Body of pancreas (tissue), 4 donors: ENCODE results near the gene RCAN2. TPM values are rescaled to one million over a fixed set of nuclear protein-coding genes. Genes with fewer than 3 reads are reported as not detected.

Experiments used
- ATAC-seq: fragments of 150-250 bp; one replicate; pipeline ENCODE4 v1.9.1; 2016
- DNase-seq, 4 donors: peaks; one replicate each; pipeline ENCODE4 v3.0.0-alpha.2; 2019
- H3K27ac ChIP-seq, 4 donors: fragments of 200-600 bp; sonication (generic); 1 replicate in 3 of 4; 2 replicates in 1 of 4; pipeline versions ENCODE4 v1.5.1 to v1.6.1; 2016 to 2019; ENCODE audit warnings: mild to moderate bottlenecking in 1 of 4, mixed read lengths in 1 of 4, moderate library complexity in 1 of 4
- H3K27me3 ChIP-seq, 2 donors: fragments of 200-600 bp; sonication (generic); one replicate each; pipeline ENCODE4 v1.6.0; 2016; ENCODE audit warnings: mild to moderate bottlenecking in 1 of 2
- H3K36me3 ChIP-seq, 2 donors: fragments of 200-600 bp; sonication (generic); replicated peaks in 1 of 2; 2 replicates each; pipeline ENCODE4 v1.5.1; 2016; ENCODE audit warnings: low read depth in 2 of 2; ENCODE audit not compliant: insufficient read depth in 1 of 2
- H3K4me1 ChIP-seq: fragments of 200-600 bp; sonication (generic); one replicate; pipeline ENCODE4 v1.6.0; 2016
- H3K4me3 ChIP-seq, 2 donors: fragments of 200-600 bp; sonication (generic); 1 replicate in 1 of 2; 2 replicates in 1 of 2; pipeline ENCODE4 v1.5.1; 2016 to 2019
- H3K9me3 ChIP-seq, 3 donors: fragments of 200-600 bp; sonication (generic); 1 replicate in 2 of 3; 2 replicates in 1 of 3; pipeline ENCODE4 v1.5.1; 2016
- POLR2A ChIP-seq, 3 donors: fragments of 450-650 bp; IDR thresholded peaks; one replicate each; pipeline ENCODE4 v1.6.1; 2016; ENCODE audit warnings: antibody characterized with exemption in 3 of 3, mild to moderate bottlenecking in 2 of 3
- WGBS, 2 donors: methylation state at CpG; one replicate each; pipeline ENCODE4 v1.1.5; 2017; 5-methylcytosine and 5-hydroxymethylcytosine counted together
- intact Hi-C: fragments of 100-400 bp; cut with DNase I; formaldehyde crosslinking; loops from one replicate; pipeline ENCODE4 v1.15.1; 2023
- total RNA-seq, 2 donors: library from RNA; depleted of rRNA; stranded (reverse); fragments of >200 nt; gene quantifications; one replicate each; pipeline ENCODE4 v1.1.0, GENCODE V29; 2016
- TF ChIP-seq, protein P1 (sequence below), 7 experiments: fragments of 450-650 bp in 4 of 7; fragments of 200-600 bp in 3 of 7; sonication (generic) in 3 of 7; IDR thresholded peaks; one replicate each; pipeline ENCODE4 v1.5.1; 2016 to 2019; ENCODE audit warnings: antibody characterized with exemption in 7 of 7

The RCAN2 gene
- total RNA-seq, 2 donors from 2014 or later: 5.3 to 6.5 TPM

DNA sequence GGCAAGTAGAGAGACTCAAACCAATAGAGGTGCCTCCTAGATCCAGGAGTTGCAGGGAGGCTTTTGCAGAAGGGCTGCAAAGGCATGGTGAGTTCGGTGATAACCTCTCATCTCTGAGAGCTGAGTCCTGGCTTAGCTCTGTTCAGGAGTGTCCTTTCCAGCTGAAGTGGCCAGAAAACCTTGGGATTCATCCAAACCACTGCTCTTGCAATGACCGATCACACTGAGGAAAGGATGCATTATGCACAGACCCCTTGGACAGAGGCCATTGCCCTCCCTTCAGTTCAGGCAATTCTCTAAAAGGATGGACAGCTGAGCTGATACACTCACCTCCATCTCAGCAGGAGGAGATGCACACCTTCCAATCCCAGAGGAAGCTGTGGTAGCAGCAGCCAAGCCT, 161.7 kb downstream of the RCAN2 start:
- DNase-seq: peak in 1 of 4 donors; percentile 13
- intact Hi-C loops: no loop called here
- Histone ChIP-seq H3K9me3 (no peaks in the 10 kb centered on the region), H3K4me3 (no peak overlapping the region), H3K27ac (no peak overlapping the region), H3K4me1 (no peaks in the 10 kb centered on the region), H3K36me3 (no peaks in the 10 kb centered on the region), H3K27me3 (no peaks in the 10 kb centered on the region)
- peak; percentile 15 for ATAC-seq
- 40 to 44% methylated on average over 2 of the region's 2 CpGs for WGBS, 2 donors
- TF ChIP-seq POLR2A (IDR thresholded peaks at IDR 0.05): no peak
- TF ChIP-seq, protein P1, sequence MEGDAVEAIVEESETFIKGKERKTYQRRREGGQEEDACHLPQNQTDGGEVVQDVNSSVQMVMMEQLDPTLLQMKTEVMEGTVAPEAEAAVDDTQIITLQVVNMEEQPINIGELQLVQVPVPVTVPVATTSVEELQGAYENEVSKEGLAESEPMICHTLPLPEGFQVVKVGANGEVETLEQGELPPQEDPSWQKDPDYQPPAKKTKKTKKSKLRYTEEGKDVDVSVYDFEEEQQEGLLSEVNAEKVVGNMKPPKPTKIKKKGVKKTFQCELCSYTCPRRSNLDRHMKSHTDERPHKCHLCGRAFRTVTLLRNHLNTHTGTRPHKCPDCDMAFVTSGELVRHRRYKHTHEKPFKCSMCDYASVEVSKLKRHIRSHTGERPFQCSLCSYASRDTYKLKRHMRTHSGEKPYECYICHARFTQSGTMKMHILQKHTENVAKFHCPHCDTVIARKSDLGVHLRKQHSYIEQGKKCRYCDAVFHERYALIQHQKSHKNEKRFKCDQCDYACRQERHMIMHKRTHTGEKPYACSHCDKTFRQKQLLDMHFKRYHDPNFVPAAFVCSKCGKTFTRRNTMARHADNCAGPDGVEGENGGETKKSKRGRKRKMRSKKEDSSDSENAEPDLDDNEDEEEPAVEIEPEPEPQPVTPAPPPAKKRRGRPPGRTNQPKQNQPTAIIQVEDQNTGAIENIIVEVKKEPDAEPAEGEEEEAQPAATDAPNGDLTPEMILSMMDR (IDR thresholded peaks at IDR 0.05): no peak

DNA sequence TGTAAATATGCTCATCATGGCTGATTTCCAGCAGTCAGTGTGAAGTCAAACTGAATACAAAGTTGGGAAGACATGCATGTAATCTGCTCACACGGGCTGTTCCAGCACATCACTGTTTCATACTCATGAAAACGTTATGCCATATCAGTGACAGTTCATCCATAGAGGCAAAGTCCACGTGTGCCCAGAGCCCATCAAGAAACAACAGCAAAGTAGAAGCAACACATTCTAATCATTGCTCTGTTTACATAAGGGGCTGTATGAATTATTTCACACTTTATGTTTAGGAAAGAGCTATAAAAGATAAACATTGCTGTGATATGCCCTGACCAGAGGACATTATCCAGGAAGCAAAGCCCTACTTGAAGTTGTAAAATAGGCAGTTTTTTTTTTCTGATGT, 163.5 kb downstream of the RCAN2 start:
- 20 to 23% methylated on average over 3 of the region's 3 CpGs for WGBS, 2 donors
- intact Hi-C loops: no loop called here

DNA sequence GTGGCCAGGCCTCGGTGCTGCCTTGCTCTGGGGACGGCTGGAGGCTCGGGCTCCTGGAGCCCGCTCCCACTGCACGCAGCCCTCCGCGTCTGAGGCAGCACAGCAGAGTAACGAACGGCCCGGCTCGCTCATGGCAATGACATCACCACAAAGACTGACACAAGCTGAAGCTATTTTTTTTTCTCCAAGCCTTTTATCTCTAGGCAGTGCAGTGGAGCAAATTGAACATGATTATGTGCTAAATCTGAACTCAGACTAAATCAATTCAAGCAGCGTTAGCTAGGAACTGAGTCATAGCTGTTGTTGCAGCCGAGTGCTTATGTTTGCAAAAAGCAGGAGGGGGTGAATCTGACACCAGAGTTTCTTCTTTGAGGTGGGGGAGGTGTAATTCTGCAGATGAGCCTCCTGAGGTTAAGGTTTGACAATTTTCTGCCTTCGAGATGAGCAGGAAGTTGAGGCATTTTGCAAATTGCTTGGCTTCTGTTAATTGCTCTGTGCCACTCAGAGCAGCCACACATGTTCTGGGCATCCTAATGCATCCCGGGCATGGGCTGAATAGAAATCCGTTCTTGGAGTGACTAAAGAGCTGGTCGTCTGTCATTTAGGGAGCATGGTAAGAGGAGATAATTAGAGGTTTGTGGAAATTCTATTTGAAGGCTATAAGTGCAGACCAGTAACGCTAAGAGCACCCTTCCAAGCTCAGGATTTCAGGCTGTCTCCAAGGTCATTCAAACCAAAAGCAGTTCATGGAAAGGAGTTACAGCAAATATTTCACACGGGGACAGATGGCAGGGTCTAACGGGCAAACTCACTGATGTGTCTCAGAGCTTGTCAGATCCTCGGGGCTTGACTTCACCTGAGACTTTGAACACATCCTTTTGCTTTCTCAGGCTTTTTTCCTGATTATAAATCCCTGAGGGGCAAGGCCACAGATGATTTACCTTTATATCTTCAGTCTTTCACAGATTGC, 165.4 kb downstream of the RCAN2 start:
- intact Hi-C loops: no loop called here
- Histone ChIP-seq H3K4me3 (no peak overlapping the region), H3K27me3 (no peaks in the 10 kb centered on the region), H3K27ac (no peak overlapping the region), H3K9me3 (no peaks in the 10 kb centered on the region), H3K4me1 (no peaks in the 10 kb centered on the region), H3K36me3 (no peaks in the 10 kb centered on the region)
- DNase-seq (no peak), ATAC-seq (no peak)
- TF ChIP-seq, protein P1 (IDR thresholded peaks at IDR 0.05): no peak
- no peak for TF ChIP-seq POLR2A (IDR thresholded peaks at IDR 0.05)
- 83 to 87% methylated on average over 21 of the region's 21 CpGs for WGBS, 2 donors

More for the DNA sequence above, 163.5 kb downstream of the RCAN2 start:
- Histone ChIP-seq H3K9me3 (no peaks in the 10 kb centered on the region), H3K27ac (no peak overlapping the region), H3K36me3 (no peaks in the 10 kb centered on the region), H3K4me1 (no peaks in the 10 kb centered on the region), H3K27me3 (no peaks in the 10 kb centered on the region), H3K4me3 (no peak overlapping the region)
- ATAC-seq (no peak), DNase-seq (no peak)
- TF ChIP-seq POLR2A (IDR thresholded peaks at IDR 0.05): no peak
- TF ChIP-seq, protein P1 (IDR thresholded peaks at IDR 0.05): no peak

DNA sequence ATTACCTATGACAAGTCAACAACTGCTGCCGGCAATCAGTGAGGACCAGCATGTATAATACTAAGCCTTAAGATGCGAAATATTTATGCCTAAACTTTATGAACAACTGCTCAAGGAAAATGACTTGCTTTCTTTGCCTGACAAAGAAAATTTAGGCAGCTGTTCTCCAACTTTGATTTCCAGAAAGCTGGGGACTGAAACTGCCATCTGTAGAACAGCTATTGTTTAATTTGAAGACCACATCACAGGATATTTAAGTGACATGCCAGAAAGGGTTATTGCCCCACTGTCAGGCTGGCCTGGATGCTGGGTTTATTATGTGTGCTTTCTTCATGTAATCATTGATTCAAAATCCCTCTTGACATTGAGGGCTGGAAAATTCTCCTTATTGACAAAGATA, 166.5 kb downstream of the RCAN2 start:
- 97% methylated on average over 2 of the region's 2 CpGs for WGBS, 2 donors
- Histone ChIP-seq H3K27me3 (no peaks in the 10 kb centered on the region), H3K4me3 (no peak overlapping the region), H3K9me3 (no peaks in the 10 kb centered on the region), H3K27ac (no peak overlapping the region), H3K4me1 (no peaks in the 10 kb centered on the region), H3K36me3 (no peaks in the 10 kb centered on the region)
- no peak for TF ChIP-seq POLR2A (IDR thresholded peaks at IDR 0.05)
- TF ChIP-seq, protein P1 (IDR thresholded peaks at IDR 0.05): no peak
- intact Hi-C loops: no loop called here
- ATAC-seq (no peak), DNase-seq (no peak)
